SK-N-SH (cell line): ENCODE data around the gene CRIM1. TPM values are rescaled to one million over a fixed set of nuclear protein-coding genes. Genes with fewer than 3 reads are reported as not detected.

Experiments used
- CTCF ChIA-PET: fragments of 300-600, 350-600 bp; formaldehyde crosslinking; extraction: SDS; loops from one replicate; lab custom pipeline; 2021; lab: Yijun Ruan, JAX
- POLR2A ChIA-PET: fragments of 350-600 bp; sonication (Branson Sonifier 250); formaldehyde crosslinking; extraction: SDS; loops from one replicate; lab custom pipeline; 2020; ENCODE audit warnings: antibody characterized with exemption, inconsistent platforms; lab: Yijun Ruan, JAX
- DNase-seq: peaks from one replicate; pipeline ENCODE4 v3.0.0; 2012
- H2AFZ ChIP-seq: fragments of 200-600 bp; sonication (generic); 2 replicates; pipeline ENCODE4 v1.8.1; 2016; ENCODE audit warnings: antibody characterized with exemption, mild to moderate bottlenecking, low read depth
- H3F3A ChIP-seq: fragments of 200-600 bp; sonication (generic); replicated peaks from 2 replicates; pipeline ENCODE3; 2016; ENCODE audit warnings: antibody characterized with exemption, mild to moderate bottlenecking; ENCODE audit not compliant: insufficient read depth
- H3K27ac ChIP-seq, 2 experiments: fragments of 200-500 bp in 1 of 2; fragments of 200-600 bp in 1 of 2; sonication (Bioruptor generic) in 1 of 2; sonication (generic), shearing (Covaris generic) in 1 of 2; 2 replicates each; pipeline versions ENCODE4 v1.5.1 to v1.6.1; 2014 to 2016; ENCODE audit warnings: low read depth in 2 of 2, inconsistent platforms in 1 of 2, low read length in 1 of 2, mild to moderate bottlenecking in 1 of 2, mixed read lengths in 1 of 2
- H3K27me3 ChIP-seq: fragments of 200-600 bp; sonication (generic), shearing (Covaris generic); 2 replicates; pipeline ENCODE4 v1.6.1; 2016; ENCODE audit warnings: mixed run types; ENCODE audit not compliant: insufficient read depth
- H3K36me3 ChIP-seq, 2 experiments: fragments of 200-500 bp in 1 of 2; fragments of 200-600 bp in 1 of 2; sonication (Bioruptor generic) in 1 of 2; sonication (generic) in 1 of 2; replicated peaks in 1 of 2; 2 replicates each; pipeline versions ENCODE3 to v1.5.1; 2014 to 2016; ENCODE audit warnings: low read length in 1 of 2, mild to moderate bottlenecking in 1 of 2; ENCODE audit not compliant: insufficient read depth in 2 of 2, control insufficient read depth in 1 of 2
- H3K4me1 ChIP-seq, 2 experiments: fragments of 200-500 bp in 1 of 2; fragments of 200-600 bp in 1 of 2; sonication (Bioruptor generic) in 1 of 2; sonication (generic), shearing (Covaris generic) in 1 of 2; 2 replicates each; pipeline versions ENCODE4 v1.5.1 to v1.6.1; 2014 to 2016; ENCODE audit warnings: low read depth in 1 of 2, low read length in 1 of 2, mixed run types in 1 of 2; ENCODE audit not compliant: insufficient read depth in 2 of 2, control insufficient read depth in 1 of 2
- H3K4me2 ChIP-seq: fragments of 200-600 bp; sonication (generic), shearing (Covaris generic); 2 replicates; pipeline ENCODE4 v1.6.1; 2017; ENCODE audit warnings: mixed run types
- H3K4me3 ChIP-seq, 2 experiments: fragments of 200-500 bp in 1 of 2; fragments of 200-600 bp in 1 of 2; sonication (Bioruptor generic) in 1 of 2; sonication (generic), shearing (Covaris generic) in 1 of 2; 2 replicates each; pipeline versions ENCODE4 v1.5.1 to v1.8.1; 2014 to 2016; ENCODE audit warnings: low read depth in 2 of 2, inconsistent platforms in 1 of 2, low read length in 1 of 2, mild to moderate bottlenecking in 1 of 2, mixed read lengths in 1 of 2, moderate library complexity in 1 of 2
- H3K79me2 ChIP-seq: fragments of 200-600 bp; sonication (generic); 2 replicates; pipeline ENCODE4 v1.8.1; 2017; ENCODE audit warnings: mild to moderate bottlenecking; ENCODE audit not compliant: insufficient read depth
- H3K9ac ChIP-seq: fragments of 200-600 bp; sonication (generic); 2 replicates; pipeline ENCODE4 v1.6.1; 2017; ENCODE audit warnings: mixed run types
- H3K9me2 ChIP-seq: fragments of 200-600 bp; sonication (generic); 2 replicates; pipeline ENCODE4 v1.6.1; 2017; ENCODE audit warnings: mixed run types
- H3K9me3 ChIP-seq: fragments of 200-600 bp; sonication (generic); 2 replicates; pipeline ENCODE4 v1.6.1; 2017; ENCODE audit warnings: mixed run types, mild to moderate bottlenecking, moderate library complexity
- H4K20me1 ChIP-seq: fragments of 200-600 bp; sonication (generic); 2 replicates; pipeline ENCODE4 v1.6.1; 2017; ENCODE audit warnings: mild to moderate bottlenecking, mixed run types; ENCODE audit not compliant: insufficient read depth
- CTCF ChIP-seq: fragments of 200-600 bp; sonication (generic); IDR thresholded peaks from 2 replicates; pipeline ENCODE4 v1.6.1; 2017; ENCODE audit warnings: antibody characterized with exemption, mild to moderate bottlenecking, moderate library complexity
- ELF1 ChIP-seq: IDR thresholded peaks from 2 replicates; pipeline ENCODE4 v1.4.0; 2012
- EP300 ChIP-seq, 2 experiments: IDR thresholded peaks; 2 replicates each; pipeline versions ENCODE4 v1.4.0 to v1.6.1; 2012; ENCODE audit warnings: borderline replicate concordance in 1 of 2, low read depth in 1 of 2, low read length in 1 of 2
- FOSL2 ChIP-seq: IDR thresholded peaks from 2 replicates; pipeline ENCODE4 v1.4.0; 2012; ENCODE audit warnings: low read depth, mild to moderate bottlenecking, moderate library complexity, borderline replicate concordance
- GATA2 ChIP-seq: sonication (generic); formaldehyde crosslinking; IDR thresholded peaks from 2 replicates; pipeline ENCODE4 v1.5.0; 2020; ENCODE audit warnings: mild to moderate bottlenecking, missing genetic modification reagents
- IRF3 ChIP-seq: fragments of 150-350 bp; IDR thresholded peaks from 2 replicates; pipeline ENCODE4 v1.6.1; 2016; ENCODE audit warnings: mild to moderate bottlenecking, low read depth, low read length
- JUND ChIP-seq: IDR thresholded peaks from 2 replicates; pipeline ENCODE4 v1.4.0; 2012
- MAX ChIP-seq: IDR thresholded peaks from 2 replicates; pipeline ENCODE4 v1.4.0; 2012; ENCODE audit warnings: low read depth
- MEF2A ChIP-seq: IDR thresholded peaks from 2 replicates; pipeline ENCODE4 v1.4.0; 2012; ENCODE audit warnings: low read depth, borderline replicate concordance
- MXI1 ChIP-seq: IDR thresholded peaks from 2 replicates; pipeline ENCODE4 v1.6.1; 2012; ENCODE audit warnings: mild to moderate bottlenecking, low read depth, low read length, improper control_type of control experiment
- NRF1 ChIP-seq: IDR thresholded peaks from 2 replicates; pipeline ENCODE4 v1.6.1; 2012; ENCODE audit warnings: low read depth, mild to moderate bottlenecking, low read length
- PBX3 ChIP-seq: IDR thresholded peaks from 2 replicates; pipeline ENCODE4; 2012
- POLR2AphosphoS5 ChIP-seq: IDR thresholded peaks from 2 replicates; pipeline ENCODE4 v1.6.1; 2012; ENCODE audit warnings: low read depth, low read length
- RAD21 ChIP-seq: IDR thresholded peaks from 2 replicates; pipeline ENCODE4 v1.6.1; 2012; ENCODE audit warnings: mild to moderate bottlenecking, low read length
- RCOR1 ChIP-seq: fragments of 150-350 bp; IDR thresholded peaks from 2 replicates; pipeline ENCODE4 v1.6.1; 2017; ENCODE audit warnings: antibody characterized with exemption, low read length
- RFX5 ChIP-seq: IDR thresholded peaks from 2 replicates; pipeline ENCODE4 v1.6.1; 2012; ENCODE audit warnings: mild to moderate bottlenecking, improper control_type of control experiment, low read length
- RXRA ChIP-seq: IDR thresholded peaks from 2 replicates; pipeline ENCODE4 v1.4.0; 2012; ENCODE audit warnings: low read depth, mild to moderate bottlenecking, borderline replicate concordance
- SIN3A ChIP-seq: IDR thresholded peaks from 2 replicates; pipeline ENCODE4 v1.6.1; 2012; ENCODE audit warnings: low read depth, mild to moderate bottlenecking, low read length, moderate library complexity, borderline replicate concordance
- SMC3 ChIP-seq: IDR thresholded peaks from 2 replicates; pipeline ENCODE4 v1.6.1; 2012; ENCODE audit warnings: low read depth, low read length, improper control_type of control experiment
- TAF1 ChIP-seq: IDR thresholded peaks from 2 replicates; pipeline ENCODE4 v1.6.1; 2012; ENCODE audit warnings: low read depth, mild to moderate bottlenecking, low read length, moderate library complexity, borderline replicate concordance
- TCF12 ChIP-seq: IDR thresholded peaks from 2 replicates; pipeline ENCODE4 v1.4.0; 2012
- TEAD4 ChIP-seq: IDR thresholded peaks from 2 replicates; pipeline ENCODE4 v1.4.0; 2012; ENCODE audit warnings: mild to moderate bottlenecking, borderline replicate concordance; ENCODE audit not compliant: insufficient read depth
- USF2 ChIP-seq: fragments of 150-350 bp; IDR thresholded peaks from 2 replicates; pipeline ENCODE4 v1.6.1; 2017; ENCODE audit warnings: antibody characterized with exemption, low read length, low read depth, borderline replicate concordance
- ZBTB33 ChIP-seq: IDR thresholded peaks from 2 replicates; pipeline ENCODE4 v1.4.0; 2012; ENCODE audit warnings: low read depth, borderline replicate concordance
- WGBS: methylation state at CpG from one replicate; pipeline ENCODE4 v1.1.6; 2017; ENCODE audit warnings: low lambda C conversion rate; 5-methylcytosine and 5-hydroxymethylcytosine counted together
- polyA plus RNA-seq, 3 experiments: library from polyadenylated mRNA; depleted of rRNA; stranded (reverse); fragments of >200 nt; gene quantifications; 2 replicates each; pipeline ENCODE4 v1.2.3, GENCODE V29; 2012

The CRIM1 gene
- polyA plus RNA-seq, 1 of the 3 experiments (the other 2 are of a cell fraction): 244 TPM

GRCh38 chr2:36376319-36376765 lies 20.8 kb downstream of the CRIM1 start (continued):
- TF ChIP-seq SMC3: no peak

GRCh38 chr2:36376992-36377738 lies 21.6 kb downstream of the CRIM1 start:
- H3K4me1 ChIP-seq: peaks cover 2 to 91% of the 10 kb centered on the region in 2 experiments
- H3K9me2 ChIP-seq: no peaks in the 10 kb centered on the region
- no peak for DNase-seq
- peaks cover 8 to 24% of the 10 kb centered on the region in 2 experiments for H3K36me3 ChIP-seq
- CTCF ChIA-PET: interaction anchor here (1.3 to 1.4 kb wide), 3 partner anchors 17 to 26 kb away, joined by 3 to 5 read pairs (median 5); no protein-coding TSS in a partner anchor
- no peak overlapping the region for H2AFZ ChIP-seq
- H3K79me2 ChIP-seq: peaks cover 100% of the 10 kb centered on the region
- no peaks in the 10 kb centered on the region for H3K9me3 ChIP-seq
- POLR2A ChIA-PET: no interaction called here
- peak overlapping the region; percentile 53 to 96; a peak in 3 of 4 replicates for H3K27ac ChIP-seq
- H3K27me3 ChIP-seq: no peaks in the 10 kb centered on the region
- no peak overlapping the region for H3K4me3 ChIP-seq
- no peak overlapping the region for H3K9ac ChIP-seq
- H3F3A ChIP-seq: peaks cover 80% of the 10 kb centered on the region
- peaks cover 76% of the 10 kb centered on the region for H4K20me1 ChIP-seq
- 32% methylated on average over 5 of the region's 5 CpGs for WGBS
- peak overlapping the region; percentile 62 for H3K4me2 ChIP-seq
- TF ChIP-seq IRF3 (no peak), NRF1 (no peak), RCOR1 (no peak), CTCF (0 out of 2 replicates have a peak, but pooled peaks have one; percentile 9), FOSL2 (peak; percentile 73; the same call in 1 of the 2 replicates), SIN3A (peak; percentile 74; the same call in 1 of the 2 replicates), USF2 (no peak), JUND (peak; percentile 75), MAX (0 out of 2 replicates have a peak, but pooled peaks have one; percentile 42), EP300 (IDR thresholded peaks at IDR 0.05; ENCODE audit: borderline replicate concordance in 1 of 2, low read depth in 1 of 2, low read length in 1 of 2) (peak in 1 of 2 experiments; percentile 55; a peak in 2 of 4 replicates), MEF2A (0 out of 2 replicates have a peak, but pooled peaks have one; percentile 18), GATA2 (CRISPR knock-in tag) (no peak), RFX5 (no peak), ZBTB33 (no peak), SMC3 (no peak), ELF1 (no peak), TAF1 (no peak), TEAD4 (peak; percentile 45; the same call in 1 of the 2 replicates), POLR2AphosphoS5 (no peak), TCF12 (peak; percentile 87), RAD21 (no peak), PBX3 (peak; percentile 65), RXRA (peak; percentile 64; the same call in 1 of the 2 replicates), MXI1 (no peak)
